ENCODE measurements around the gene NELFA. TPM values are rescaled to one million over a fixed set of nuclear protein-coding genes. Genes with fewer than 3 reads are reported as not detected.

NELFA gene
- total and polyA plus RNA-seq, 4 donors = 5.8 to 27.4 (median 19.7) TPM

GRCh38 chr4:1982124-1983052 is 26.4 kb downstream of the NELFA start:
- ATAC-seq (ENCODE audit: low FRiP score) = no peak
- no peak for DNase-seq
- H3K9me3 ChIP-seq (ENCODE audit: control insufficient read depth, low read length) = no peaks in the 10 kb centered on the region
- H3K27me3 ChIP-seq (ENCODE audit: control insufficient read depth in 1 of 2, insufficient read depth in 2 of 2, low read length in 1 of 2) = no peaks in the 10 kb centered on the region
- intact Hi-C loops (cut with DNase I) = no loop called here
- H3K36me3 ChIP-seq (ENCODE audit: control insufficient read depth in 1 of 2, insufficient read depth in 2 of 2, low read length in 1 of 2) = peaks cover 0 to 16% of the 10 kb centered on the region in 2 donors
- no peak overlapping the region for H3K4me3 ChIP-seq (ENCODE audit: low read length in 2 of 2)
- H3K4me1 ChIP-seq (ENCODE audit: control insufficient read depth in 1 of 2, insufficient read depth in 2 of 2, low read length in 2 of 2) = no peaks in the 10 kb centered on the region
- H3K27ac ChIP-seq (ENCODE audit: low read depth in 1 of 2, low read length in 2 of 2) = no peak overlapping the region
- WGBS, 2 donors = 88% methylated on average over 16 of the region's 16 CpGs

GRCh38 chr4:1981251-1982058 is 27.3 kb downstream of the NELFA start:
- Histone ChIP-seq H3K36me3 (ENCODE audit: control insufficient read depth in 1 of 2, insufficient read depth in 2 of 2, low read length in 1 of 2) (peaks cover 0 to 19% of the 10 kb centered on the region in 2 donors), H3K27me3 (ENCODE audit: control insufficient read depth in 1 of 2, insufficient read depth in 2 of 2, low read length in 1 of 2) (no peaks in the 10 kb centered on the region), H3K4me1 (ENCODE audit: control insufficient read depth in 1 of 2, insufficient read depth in 2 of 2, low read length in 2 of 2) (no peaks in the 10 kb centered on the region), H3K9me3 (ENCODE audit: control insufficient read depth, low read length) (no peaks in the 10 kb centered on the region), H3K4me3 (ENCODE audit: low read length in 2 of 2) (no peak overlapping the region), H3K27ac (ENCODE audit: low read depth in 1 of 2, low read length in 2 of 2) (no peak overlapping the region)
- intact Hi-C loops (cut with DNase I) = no loop called here
- WGBS, 2 donors = 84 to 86% methylated on average over 22 of the region's 22 CpGs
- DNase-seq (no peak), ATAC-seq (ENCODE audit: low FRiP score) (no peak)

- Histone ChIP-seq H3K27me3 (ENCODE audit: control insufficient read depth in 1 of 2, insufficient read depth in 2 of 2, low read length in 1 of 2) (no peaks in the 10 kb centered on the region), H3K4me3 (ENCODE audit: low read length in 2 of 2) (no peak overlapping the region), H3K4me1 (ENCODE audit: control insufficient read depth in 1 of 2, insufficient read depth in 2 of 2, low read length in 2 of 2) (no peaks in the 10 kb centered on the region), H3K27ac (ENCODE audit: low read depth in 1 of 2, low read length in 2 of 2) (no peak overlapping the region), H3K9me3 (ENCODE audit: control insufficient read depth, low read length) (no peaks in the 10 kb centered on the region), H3K36me3 (ENCODE audit: control insufficient read depth in 1 of 2, insufficient read depth in 2 of 2, low read length in 1 of 2) (peaks cover 0 to 20% of the 10 kb centered on the region in 2 donors)
- intact Hi-C loops (cut with DNase I) = no loop called here
- no peak for DNase-seq
- 91 to 93% methylated on average over 16 of the region's 16 CpGs for WGBS, 2 donors
- no peak for ATAC-seq (ENCODE audit: low FRiP score)
Measured at GRCh38 chr4:1980561-1981041, 28.2 kb downstream of the NELFA start.

- intact Hi-C loops (cut with DNase I) = no loop called here
- Histone ChIP-seq H3K36me3 (ENCODE audit: control insufficient read depth in 1 of 2, insufficient read depth in 2 of 2, low read length in 1 of 2) (peaks cover 0 to 20% of the 10 kb centered on the region in 2 donors), H3K27me3 (ENCODE audit: control insufficient read depth in 1 of 2, insufficient read depth in 2 of 2, low read length in 1 of 2) (no peaks in the 10 kb centered on the region), H3K9me3 (ENCODE audit: control insufficient read depth, low read length) (no peaks in the 10 kb centered on the region), H3K4me1 (ENCODE audit: control insufficient read depth in 1 of 2, insufficient read depth in 2 of 2, low read length in 2 of 2) (no peaks in the 10 kb centered on the region), H3K27ac (ENCODE audit: low read depth in 1 of 2, low read length in 2 of 2) (no peak overlapping the region), H3K4me3 (ENCODE audit: low read length in 2 of 2) (no peak overlapping the region)
- 86 to 88% methylated on average over 22 of the region's 22 CpGs for WGBS, 2 donors
- no peak for DNase-seq
- ATAC-seq (ENCODE audit: low FRiP score) = no peak
Measured at GRCh38 chr4:1979477-1980196, 29.1 kb downstream of the NELFA start.

GRCh38 chr4:1978741-1979476 is 29.9 kb downstream of the NELFA start:
- Histone ChIP-seq H3K9me3 (ENCODE audit: control insufficient read depth, low read length) (no peaks in the 10 kb centered on the region), H3K4me3 (ENCODE audit: low read length in 2 of 2) (no peak overlapping the region), H3K36me3 (ENCODE audit: control insufficient read depth in 1 of 2, insufficient read depth in 2 of 2, low read length in 1 of 2) (peaks cover 0 to 20% of the 10 kb centered on the region in 2 donors), H3K27ac (ENCODE audit: low read depth in 1 of 2, low read length in 2 of 2) (no peak overlapping the region), H3K4me1 (ENCODE audit: control insufficient read depth in 1 of 2, insufficient read depth in 2 of 2, low read length in 2 of 2) (no peaks in the 10 kb centered on the region), H3K27me3 (ENCODE audit: control insufficient read depth in 1 of 2, insufficient read depth in 2 of 2, low read length in 1 of 2) (no peaks in the 10 kb centered on the region)
- WGBS, 2 donors = 92% methylated on average over 45 of the region's 45 CpGs
- intact Hi-C loops (cut with DNase I) = no loop called here
- DNase-seq (peak in 1 of 2 donors; percentile 75), ATAC-seq (ENCODE audit: low FRiP score) (peak; percentile 6)

- H3K27ac ChIP-seq (ENCODE audit: low read depth in 1 of 2, low read length in 2 of 2) = no peak overlapping the region
- peaks cover 0 to 14% of the 10 kb centered on the region in 2 donors for H3K36me3 ChIP-seq (ENCODE audit: control insufficient read depth in 1 of 2, insufficient read depth in 2 of 2, low read length in 1 of 2)
- ATAC-seq (ENCODE audit: low FRiP score) (no peak), DNase-seq (no peak)
- H3K4me3 ChIP-seq (ENCODE audit: low read length in 2 of 2) = no peak overlapping the region
- no peaks in the 10 kb centered on the region for H3K4me1 ChIP-seq (ENCODE audit: control insufficient read depth in 1 of 2, insufficient read depth in 2 of 2, low read length in 2 of 2)
- H3K9me3 ChIP-seq (ENCODE audit: control insufficient read depth, low read length) = no peaks in the 10 kb centered on the region
- WGBS, 2 donors = 92 to 93% methylated on average over 13 of the region's 13 CpGs
- no peaks in the 10 kb centered on the region for H3K27me3 ChIP-seq (ENCODE audit: control insufficient read depth in 1 of 2, insufficient read depth in 2 of 2, low read length in 1 of 2)
- intact Hi-C loops (cut with DNase I) = no loop called here
Measured at GRCh38 chr4:1978226-1978625, 30.5 kb downstream of the NELFA start.

GRCh38 chr4:1976416-1977352 is 32.1 kb downstream of the NELFA start:
- Histone ChIP-seq H3K27me3 (ENCODE audit: control insufficient read depth in 1 of 2, insufficient read depth in 2 of 2, low read length in 1 of 2) (no peaks in the 10 kb centered on the region), H3K4me3 (ENCODE audit: low read length in 2 of 2) (no peak overlapping the region), H3K27ac (ENCODE audit: low read depth in 1 of 2, low read length in 2 of 2) (no peak overlapping the region), H3K4me1 (ENCODE audit: control insufficient read depth in 1 of 2, insufficient read depth in 2 of 2, low read length in 2 of 2) (no peaks in the 10 kb centered on the region), H3K36me3 (ENCODE audit: control insufficient read depth in 1 of 2, insufficient read depth in 2 of 2, low read length in 1 of 2) (peaks cover 0 to 12% of the 10 kb centered on the region in 2 donors), H3K9me3 (ENCODE audit: control insufficient read depth, low read length) (no peaks in the 10 kb centered on the region)
- ATAC-seq (ENCODE audit: low FRiP score) (no peak), DNase-seq (peak; percentile 27 to 35)
- intact Hi-C loops (cut with DNase I) = no loop called here
- 96% methylated on average over 35 of the region's 35 CpGs for WGBS, 2 donors

Measured in aorta (tissue), 5 donors.